T-helper 17 cell (primary cell): Measurements from ENCODE around the gene IQCH. TPM values are rescaled to one million over a fixed set of nuclear protein-coding genes. Genes with fewer than 3 reads are reported as not detected.

Experiments
- ATAC-seq: fragments of 150-1000 bp; cut with Tn5 transposase; 2 replicates; pipeline ENCODE4 v1.10.0; 2021; ENCODE audit warnings: mild to moderate bottlenecking, moderate library complexity
- DNase-seq, 3 donors: peaks; one replicate each; pipeline versions ENCODE4 v3.0.0 to v3.0.0-alpha.2; 2020 to 2021
- H3K9me3 ChIP-seq: one replicate; pipeline ENCODE4 v1.7.0; 2013; ENCODE audit warnings: low read length, mild to moderate bottlenecking; ENCODE audit not compliant: control insufficient read depth, poor library complexity, severe bottlenecking
- H3K27ac Mint-ChIP-seq: one replicate; pipeline ENCODE4 v1.8.0; 2022; ENCODE audit warnings: mild to moderate bottlenecking, moderate library complexity, mixed read lengths
- H3K27me3 Mint-ChIP-seq: one replicate; pipeline ENCODE4 v1.8.0; 2022; ENCODE audit warnings: mixed read lengths
- H3K36me3 Mint-ChIP-seq: one replicate; pipeline ENCODE4 v1.8.0; 2022; ENCODE audit warnings: low read depth, mixed read lengths
- H3K4me1 Mint-ChIP-seq: one replicate; pipeline ENCODE4 v1.8.0; 2022; ENCODE audit warnings: mild to moderate bottlenecking, mixed read lengths
- H3K4me3 Mint-ChIP-seq: one replicate; pipeline ENCODE4 v1.8.0; 2022; ENCODE audit warnings: mild to moderate bottlenecking, moderate library complexity, mixed read lengths
- total RNA-seq, 4 donors: library from RNA in 2 of 4; stranded (reverse) in 2 of 4; gene quantifications; one replicate each; pipeline ENCODE4 v1.2.3 and lab custom pipeline; 2022 to 2026

The IQCH gene
- total RNA-seq, 2 donors from 2014 or later = 0.70 to 1.2 TPM

GRCh38 chr15:67521029-67521782 lies 266.6 kb downstream of the IQCH start, which contains the start of gene C15orf61:
Gene C15orf61, plus strand, starts transcription at chr15:67521131. Its CDS starts 118 bp downstream, at chr15:67521249.
- peak within 1 kb of the TSS; percentile 93 for H3K27ac Mint-ChIP-seq

GRCh38 chr15:67521783-67522568 lies 267.4 kb downstream of the IQCH start:
- ATAC-seq (no peak), DNase-seq (no peak)
- Mint-ChIP-seq H3K4me3 (peak overlapping the region; percentile 95), H3K36me3 (no peaks in the 10 kb centered on the region), H3K27me3 (no peaks in the 10 kb centered on the region), H3K4me1 (peaks cover 14% of the 10 kb centered on the region), H3K27ac (peak overlapping the region; percentile 93)
- H3K9me3 ChIP-seq = no peaks in the 10 kb centered on the region

More at GRCh38 chr15:67521029-67521782, 266.6 kb downstream of the IQCH start, which contains the start of gene C15orf61:
- ATAC-seq (peak; percentile 85), DNase-seq (peak; percentile 76 to 82 (median 81))
- no peaks in the 10 kb centered on the region for H3K27me3 Mint-ChIP-seq
- H3K36me3 Mint-ChIP-seq = no peaks in the 10 kb centered on the region
- H3K4me3 Mint-ChIP-seq = peak within 1 kb of the TSS; percentile 95
- peaks cover 14% of the 10 kb centered on the region for H3K4me1 Mint-ChIP-seq
- no peaks in the 10 kb centered on the region for H3K9me3 ChIP-seq

GRCh38 chr15:67523330-67523729 lies 268.7 kb downstream of the IQCH start:
- no peaks in the 10 kb centered on the region for H3K9me3 ChIP-seq
- no peaks in the 10 kb centered on the region for H3K27me3 Mint-ChIP-seq
- ATAC-seq (no peak), DNase-seq (no peak)
- no peak overlapping the region for H3K27ac Mint-ChIP-seq
- no peaks in the 10 kb centered on the region for H3K36me3 Mint-ChIP-seq
- no peak overlapping the region for H3K4me3 Mint-ChIP-seq
- H3K4me1 Mint-ChIP-seq = peaks cover 14% of the 10 kb centered on the region

- Mint-ChIP-seq H3K4me3 (no peak overlapping the region), H3K27me3 (no peaks in the 10 kb centered on the region), H3K36me3 (no peaks in the 10 kb centered on the region), H3K4me1 (peaks cover 14% of the 10 kb centered on the region), H3K27ac (peak overlapping the region; percentile 78)
- H3K9me3 ChIP-seq = no peaks in the 10 kb centered on the region
- DNase-seq = no peak
- no peak for ATAC-seq
Measured at GRCh38 chr15:67524235-67524634, 269.6 kb downstream of the IQCH start.

- ATAC-seq = no peak
- no peak for DNase-seq
- no peak overlapping the region for H3K27ac Mint-ChIP-seq
- H3K27me3 Mint-ChIP-seq = no peaks in the 10 kb centered on the region
- H3K4me3 Mint-ChIP-seq = no peak overlapping the region
- no peaks in the 10 kb centered on the region for H3K36me3 Mint-ChIP-seq
- no peaks in the 10 kb centered on the region for H3K9me3 ChIP-seq
- H3K4me1 Mint-ChIP-seq = no peaks in the 10 kb centered on the region
Measured at GRCh38 chr15:67528513-67528912, 273.9 kb downstream of the IQCH start.

- H3K4me3 Mint-ChIP-seq = no peak overlapping the region
- ATAC-seq (no peak), DNase-seq (no peak)
- no peaks in the 10 kb centered on the region for H3K36me3 Mint-ChIP-seq
- H3K4me1 Mint-ChIP-seq = no peaks in the 10 kb centered on the region
- no peaks in the 10 kb centered on the region for H3K27me3 Mint-ChIP-seq
- no peaks in the 10 kb centered on the region for H3K9me3 ChIP-seq
- H3K27ac Mint-ChIP-seq = peak overlapping the region; percentile 6
Measured at GRCh38 chr15:67531379-67531914, 276.9 kb downstream of the IQCH start.

GRCh38 chr15:67533873-67534272 lies 279.3 kb downstream of the IQCH start:
- no peaks in the 10 kb centered on the region for H3K9me3 ChIP-seq
- no peak for ATAC-seq
- Mint-ChIP-seq H3K36me3 (no peaks in the 10 kb centered on the region), H3K27ac (peak overlapping the region; percentile 16), H3K4me3 (no peak overlapping the region), H3K4me1 (peaks cover 3% of the 10 kb centered on the region), H3K27me3 (no peaks in the 10 kb centered on the region)
- no peak for DNase-seq

GRCh38 chr15:67534360-67534759 lies 279.8 kb downstream of the IQCH start:
- Mint-ChIP-seq H3K27ac (peak overlapping the region; percentile 16), H3K4me3 (no peak overlapping the region), H3K27me3 (no peaks in the 10 kb centered on the region), H3K36me3 (no peaks in the 10 kb centered on the region), H3K4me1 (peaks cover 7% of the 10 kb centered on the region)
- no peaks in the 10 kb centered on the region for H3K9me3 ChIP-seq
- DNase-seq = no peak
- no peak for ATAC-seq

- H3K36me3 Mint-ChIP-seq = no peaks in the 10 kb centered on the region
- no peak overlapping the region for H3K27ac Mint-ChIP-seq
- H3K4me3 Mint-ChIP-seq = no peak overlapping the region
Measured at GRCh38 chr15:67537771-67538170, 283.2 kb downstream of the IQCH start.

GRCh38 chr15:67542420-67543347 lies 288.1 kb downstream of the IQCH start, which contains the start of gene MAP2K5:
Gene MAP2K5, plus strand, starts transcription at chr15:67542703. Its CDS starts 633 bp downstream, at chr15:67543336.
- peaks cover 32% of the 10 kb centered on the region for H3K4me1 Mint-ChIP-seq
- H3K27me3 Mint-ChIP-seq = no peaks in the 10 kb centered on the region
- no peaks in the 10 kb centered on the region for H3K36me3 Mint-ChIP-seq
- ATAC-seq (peak; percentile 87), DNase-seq (peak; percentile 76 to 80 (median 78))
- peak within 1 kb of the TSS; percentile 97 for H3K27ac Mint-ChIP-seq
- no peaks in the 10 kb centered on the region for H3K9me3 ChIP-seq
- H3K4me3 Mint-ChIP-seq = peak within 1 kb of the TSS; percentile 95

More at GRCh38 chr15:67537771-67538170, 283.2 kb downstream of the IQCH start:
- DNase-seq = no peak
- Mint-ChIP-seq H3K27me3 (no peaks in the 10 kb centered on the region), H3K4me1 (peaks cover 10% of the 10 kb centered on the region)
- no peak for ATAC-seq
- H3K9me3 ChIP-seq = no peaks in the 10 kb centered on the region

GRCh38 chr15:67543348-67543718 lies 288.7 kb downstream of the IQCH start:
- no peaks in the 10 kb centered on the region for H3K27me3 Mint-ChIP-seq
- peak overlapping the region; percentile 95 for H3K4me3 Mint-ChIP-seq
- peak in 1 of 3 donors; percentile 4 for DNase-seq
- ATAC-seq = no peak
- H3K4me1 Mint-ChIP-seq = peaks cover 36% of the 10 kb centered on the region
- H3K9me3 ChIP-seq = no peaks in the 10 kb centered on the region
- no peaks in the 10 kb centered on the region for H3K36me3 Mint-ChIP-seq
- H3K27ac Mint-ChIP-seq = peak overlapping the region; percentile 97

- peaks cover 36% of the 10 kb centered on the region for H3K4me1 Mint-ChIP-seq
Measured at GRCh38 chr15:67544475-67544874, 289.9 kb downstream of the IQCH start.

More at GRCh38 chr15:67544475-67544874, 289.9 kb downstream of the IQCH start:
- Mint-ChIP-seq H3K4me3 (peak overlapping the region; percentile 95), H3K27me3 (no peaks in the 10 kb centered on the region), H3K27ac (peak overlapping the region; percentile 97), H3K36me3 (no peaks in the 10 kb centered on the region)
- ATAC-seq (no peak), DNase-seq (no peak)
- no peaks in the 10 kb centered on the region for H3K9me3 ChIP-seq
